DMS79 treated with DMSO at 0.1 percent for 48 hours (cell line): Measurements from ENCODE around the gene HUWE1.
"Not testable (repeated sequence)": the region's sequence is repeated elsewhere in the genome, so short reads cannot be mapped to it uniquely, and the experiment has no call there.

Experiments
- DNase-seq: peaks from one replicate; lab custom pipeline; 2025; lab: John Stamatoyannopoulos, UW

Gene HUWE1

GRCh38 chrX:53531255-53531966 is 155.1 kb downstream of the HUWE1 start:
- not testable (repeated sequence) for DNase-seq

GRCh38 chrX:53526999-53527398 is 159.5 kb downstream of the HUWE1 start:
- no peak for DNase-seq

- DNase-seq: no peak
These were observed 175.2 kb downstream of the HUWE1 start for GRCh38 chrX:53511322-53511721.

- not testable (repeated sequence) for DNase-seq
These were observed 182.5 kb downstream of the HUWE1 start for GRCh38 chrX:53504035-53504434.

GRCh38 chrX:53494436-53494835 is 192.1 kb downstream of the HUWE1 start:
- DNase-seq: no peak

- DNase-seq: no peak
These were observed 200.2 kb downstream of the HUWE1 start for GRCh38 chrX:53486285-53486684.

- DNase-seq: no peak
These were observed 202.6 kb downstream of the HUWE1 start for GRCh38 chrX:53483838-53484405.

- DNase-seq: no peak
These were observed 203.1 kb downstream of the HUWE1 start for GRCh38 chrX:53483416-53483815.
